BJ (cell line): ENCODE data around the gene GPHN. TPM values are rescaled to one million over a fixed set of nuclear protein-coding genes. Genes with fewer than 3 reads are reported as not detected.

ENCODE experiments used
- CTCF ChIA-PET: fragments of 350-600 bp; formaldehyde crosslinking; extraction: SDS; loops from one replicate; lab custom pipeline; 2021; ENCODE audit warnings: antibody characterized with exemption, inconsistent platforms; lab: Yijun Ruan, JAX
- POLR2A ChIA-PET: fragments of 300-600 bp; sonication (Branson Sonifier 250); formaldehyde crosslinking; extraction: SDS; loops from one replicate; lab custom pipeline; 2021; ENCODE audit warnings: antibody characterized with exemption; lab: Charles Lee
- DNase-seq: peaks from one replicate; pipeline ENCODE4 v3.0.0-alpha.2; 2011; ENCODE audit warnings: low read depth
- H3K27me3 ChIP-seq: 2 replicates; pipeline ENCODE4 v1.6.0; 2011; ENCODE audit warnings: low read length; ENCODE audit not compliant: control insufficient read depth, insufficient read depth
- H3K36me3 ChIP-seq: 2 replicates; pipeline ENCODE4 v1.5.1; 2011; ENCODE audit warnings: low read length; ENCODE audit not compliant: control insufficient read depth, insufficient read depth
- H3K4me3 ChIP-seq: 2 replicates; pipeline ENCODE4 v1.5.1; 2011; ENCODE audit warnings: low read depth, mild to moderate bottlenecking, control low read depth, low read length
- polyA plus RNA-seq: library from polyadenylated mRNA; depleted of rRNA; stranded (reverse); fragments of >200 nt; gene quantifications from 2 replicates; pipeline ENCODE4 v1.2.3, GENCODE V29; 2011
- TF ChIP-seq, protein P1 (sequence below): IDR thresholded peaks from 2 replicates; pipeline ENCODE4 v1.5.1; 2011; ENCODE audit warnings: low read depth, mild to moderate bottlenecking, control low read depth, inconsistent platforms, low read length, moderate library complexity; ENCODE audit not compliant: insufficient read depth

The GPHN gene
- polyA plus RNA-seq, 1 experiment: 7.7 TPM

DNA sequence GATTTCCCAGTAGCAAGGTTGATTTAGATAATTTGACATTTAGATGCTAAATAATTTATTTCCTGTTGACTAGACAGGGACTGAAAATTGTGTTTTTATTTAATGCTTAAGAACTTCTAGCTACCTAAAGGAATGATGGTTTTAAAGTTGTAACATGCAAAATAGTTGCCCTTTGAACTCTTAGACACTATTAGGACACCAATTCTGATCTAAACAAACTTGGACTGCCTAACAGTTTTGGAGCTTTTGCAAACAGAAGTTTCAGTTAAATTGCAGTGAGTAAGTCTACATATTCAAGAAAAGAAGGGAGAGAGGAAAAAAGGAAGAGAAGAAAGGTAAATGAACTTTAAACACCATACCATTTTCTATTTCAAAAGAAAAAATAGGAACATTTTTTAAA is 492.0 kb downstream of the GPHN start:
- Histone ChIP-seq H3K27me3 (no peaks in the 10 kb centered on the region), H3K4me3 (no peak overlapping the region), H3K36me3 (no peaks in the 10 kb centered on the region)
- TF ChIP-seq, protein P1, sequence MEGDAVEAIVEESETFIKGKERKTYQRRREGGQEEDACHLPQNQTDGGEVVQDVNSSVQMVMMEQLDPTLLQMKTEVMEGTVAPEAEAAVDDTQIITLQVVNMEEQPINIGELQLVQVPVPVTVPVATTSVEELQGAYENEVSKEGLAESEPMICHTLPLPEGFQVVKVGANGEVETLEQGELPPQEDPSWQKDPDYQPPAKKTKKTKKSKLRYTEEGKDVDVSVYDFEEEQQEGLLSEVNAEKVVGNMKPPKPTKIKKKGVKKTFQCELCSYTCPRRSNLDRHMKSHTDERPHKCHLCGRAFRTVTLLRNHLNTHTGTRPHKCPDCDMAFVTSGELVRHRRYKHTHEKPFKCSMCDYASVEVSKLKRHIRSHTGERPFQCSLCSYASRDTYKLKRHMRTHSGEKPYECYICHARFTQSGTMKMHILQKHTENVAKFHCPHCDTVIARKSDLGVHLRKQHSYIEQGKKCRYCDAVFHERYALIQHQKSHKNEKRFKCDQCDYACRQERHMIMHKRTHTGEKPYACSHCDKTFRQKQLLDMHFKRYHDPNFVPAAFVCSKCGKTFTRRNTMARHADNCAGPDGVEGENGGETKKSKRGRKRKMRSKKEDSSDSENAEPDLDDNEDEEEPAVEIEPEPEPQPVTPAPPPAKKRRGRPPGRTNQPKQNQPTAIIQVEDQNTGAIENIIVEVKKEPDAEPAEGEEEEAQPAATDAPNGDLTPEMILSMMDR: no peak
- no peak for DNase-seq
- CTCF ChIA-PET: no interaction called here
- POLR2A ChIA-PET: no interaction called here

DNA sequence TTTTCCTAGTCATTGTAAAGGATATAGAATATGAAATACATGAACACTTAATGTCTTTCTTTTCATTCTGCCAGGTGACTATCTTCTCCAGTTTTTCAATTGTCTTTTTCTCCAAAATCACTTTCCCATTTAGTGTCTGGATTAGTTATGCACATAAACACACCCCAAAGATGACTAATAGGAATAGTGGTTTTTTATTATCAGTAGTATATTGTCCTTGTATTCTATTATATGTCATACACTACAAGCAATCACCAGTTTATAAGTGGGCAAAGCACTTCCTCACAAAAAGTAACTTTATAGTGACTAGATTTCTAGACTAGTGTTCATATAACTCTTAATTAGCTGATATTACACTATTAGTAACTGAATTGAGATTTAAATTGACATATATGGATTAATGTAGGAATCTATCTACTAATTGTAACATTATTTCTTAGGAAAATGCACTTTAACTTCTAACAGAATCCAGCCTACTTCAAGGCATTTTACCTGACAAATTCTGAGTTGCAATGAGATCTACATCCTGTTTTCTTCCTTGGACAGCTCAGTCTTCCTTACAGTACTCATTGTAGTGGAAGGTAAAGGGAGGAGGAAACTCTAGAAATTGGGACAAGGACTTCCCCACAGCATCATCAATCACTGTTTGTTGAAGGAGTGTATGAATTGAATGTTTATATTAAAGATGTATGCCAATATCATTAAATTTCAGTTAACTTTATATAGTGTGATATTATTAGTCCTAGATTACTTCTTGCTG is 495.2 kb downstream of the GPHN start:
- DNase-seq: no peak

DNA sequence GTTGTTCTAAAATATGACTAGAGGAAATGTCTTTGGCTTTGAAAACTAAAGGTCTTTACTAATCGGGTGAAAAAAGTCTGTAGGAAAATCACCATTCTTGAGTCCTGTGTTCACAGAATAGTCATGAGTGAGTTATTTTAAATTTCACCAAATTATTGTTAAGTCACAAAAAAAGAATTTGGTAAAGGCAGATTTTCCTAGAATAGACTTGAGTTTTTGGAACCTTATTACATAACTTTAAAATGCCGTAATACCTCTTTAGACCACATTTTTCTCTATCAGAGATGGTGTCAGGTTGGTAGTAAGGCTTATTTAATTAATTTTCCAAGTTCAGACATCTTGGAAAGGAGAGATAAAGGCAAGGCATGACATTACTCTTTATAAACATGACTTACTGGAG is 496.6 kb downstream of the GPHN start:
- POLR2A ChIA-PET: no interaction called here
- Histone ChIP-seq H3K36me3 (no peaks in the 10 kb centered on the region), H3K4me3 (no peak overlapping the region), H3K27me3 (no peaks in the 10 kb centered on the region)
- no peak for DNase-seq
- CTCF ChIA-PET: no interaction called here
- TF ChIP-seq, protein P1: no peak

More for the DNA sequence above, 495.2 kb downstream of the GPHN start:
- TF ChIP-seq, protein P1: no peak
- CTCF ChIA-PET: interaction anchor here (0.7 to 1.1 kb wide), 2 partner anchors 24 to 50 kb away, joined by 3 to 4 read pairs; no protein-coding TSS in a partner anchor
- H3K36me3 ChIP-seq: no peaks in the 10 kb centered on the region
- no peak overlapping the region for H3K4me3 ChIP-seq
- POLR2A ChIA-PET: interaction anchor here (0.6 kb wide), 1 partner anchor 1950 kb away, joined by 3 read pairs; no protein-coding TSS in a partner anchor
- H3K27me3 ChIP-seq: no peaks in the 10 kb centered on the region

DNA sequence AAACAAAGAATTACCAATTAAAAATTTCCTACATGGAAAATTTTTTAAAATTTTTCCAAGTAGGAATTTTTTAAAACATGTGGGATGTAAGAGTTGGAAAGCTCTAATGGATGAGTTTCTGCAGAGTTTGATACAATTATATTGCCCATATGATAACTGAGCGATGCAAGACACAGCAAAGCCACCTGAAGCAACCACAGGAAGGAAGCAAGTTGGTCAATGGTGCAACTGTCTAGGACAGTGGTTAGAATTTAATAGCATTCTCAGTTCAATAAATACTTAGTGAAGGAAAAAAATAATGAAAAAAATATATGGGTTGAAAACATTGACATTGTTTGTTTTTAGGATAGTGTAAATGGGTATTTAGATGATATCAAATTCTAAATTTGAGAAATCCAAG is 502.7 kb downstream of the GPHN start:
- POLR2A ChIA-PET: no interaction called here
- DNase-seq: no peak
- Histone ChIP-seq H3K27me3 (no peaks in the 10 kb centered on the region), H3K36me3 (no peaks in the 10 kb centered on the region), H3K4me3 (no peak overlapping the region)
- CTCF ChIA-PET: interaction anchor here (1.1 kb wide), 1 partner anchor 8 kb away, joined by 4 read pairs; no protein-coding TSS in a partner anchor
- TF ChIP-seq, protein P1: no peak

DNA sequence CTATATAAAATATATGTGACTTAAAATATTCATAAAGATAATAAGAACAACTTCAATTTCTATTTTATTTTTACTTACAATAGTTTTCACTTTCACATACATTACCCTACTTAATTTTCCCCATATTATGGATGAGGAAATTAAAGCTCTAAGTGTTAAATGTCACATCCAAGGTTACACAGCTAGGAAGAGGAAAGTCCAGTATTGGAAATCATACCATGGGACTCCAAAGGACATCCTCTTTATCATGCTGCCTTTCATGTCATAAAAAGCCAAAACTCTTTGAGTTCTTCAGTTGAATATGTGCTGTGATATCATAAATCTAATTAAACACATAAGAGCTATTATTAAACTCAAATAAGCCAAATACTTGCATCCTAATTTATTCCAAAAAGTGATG is 508.9 kb downstream of the GPHN start:
- Histone ChIP-seq H3K36me3 (no peaks in the 10 kb centered on the region), H3K27me3 (no peaks in the 10 kb centered on the region), H3K4me3 (no peak overlapping the region)
- ChIA-PET CTCF (interaction anchor here (0.8 kb wide), 1 partner anchor 8 kb away, joined by 3 read pairs; no protein-coding TSS in a partner anchor), POLR2A (no interaction called here)
- TF ChIP-seq, protein P1: no peak
- no peak for DNase-seq
